Activated CD4-positive, alpha-beta T cell treated with anti-CD3 and anti-CD28 coated beads for 48 hours (primary cell): Measurements from ENCODE around the gene SLC20A1.

Source experiments
- DNase-seq: peaks from one replicate; pipeline ENCODE4 v3.0.0-alpha.2; 2020

SLC20A1 gene

GRCh38 chr2:112627060-112628040, 18.4 kb upstream of the SLC20A1 start:
- no peak for DNase-seq

GRCh38 chr2:112629224-112629623, 16.5 kb upstream of the SLC20A1 start:
- DNase-seq: no peak

DNA sequence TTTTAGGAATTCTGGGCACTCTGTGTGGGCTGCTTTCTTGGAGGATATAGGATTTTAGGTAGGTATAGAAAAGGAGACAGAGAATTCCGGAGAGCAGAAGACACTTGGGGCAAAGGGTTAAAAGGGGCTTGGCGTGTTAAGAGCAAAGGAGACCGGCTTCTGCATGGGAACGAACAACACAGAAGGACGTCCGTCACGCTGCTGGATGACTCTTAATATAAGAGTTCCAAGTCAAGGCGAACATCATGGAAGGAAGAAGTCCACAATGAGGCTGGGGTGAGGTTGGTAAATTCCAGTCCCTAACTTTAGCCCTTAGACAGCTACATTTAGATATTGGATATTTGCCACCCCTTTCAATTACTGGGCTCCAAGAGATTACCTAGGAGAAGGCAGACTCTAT, 15.9 kb upstream of the SLC20A1 start:
- no peak for DNase-seq

DNA sequence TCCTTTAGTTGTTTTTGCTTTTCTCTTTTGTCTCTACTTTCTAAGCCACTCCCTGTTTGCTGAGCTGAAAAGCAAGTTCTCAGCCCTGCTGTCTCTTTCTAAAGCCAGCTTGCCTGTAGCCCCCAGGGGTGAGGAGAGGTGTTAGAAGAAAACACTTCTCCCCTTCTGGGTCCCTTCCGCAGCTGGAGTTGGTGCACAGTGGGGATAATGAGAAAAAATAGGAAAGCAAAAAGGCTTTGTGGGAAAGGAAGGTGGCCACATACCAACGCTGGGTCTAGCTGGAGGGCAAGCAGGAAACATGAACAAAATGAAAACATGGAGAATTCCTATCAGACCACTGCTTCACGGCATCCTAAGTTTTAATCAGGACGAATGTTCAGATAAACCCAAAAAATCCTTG, 15.5 kb upstream of the SLC20A1 start:
- no peak for DNase-seq

DNA sequence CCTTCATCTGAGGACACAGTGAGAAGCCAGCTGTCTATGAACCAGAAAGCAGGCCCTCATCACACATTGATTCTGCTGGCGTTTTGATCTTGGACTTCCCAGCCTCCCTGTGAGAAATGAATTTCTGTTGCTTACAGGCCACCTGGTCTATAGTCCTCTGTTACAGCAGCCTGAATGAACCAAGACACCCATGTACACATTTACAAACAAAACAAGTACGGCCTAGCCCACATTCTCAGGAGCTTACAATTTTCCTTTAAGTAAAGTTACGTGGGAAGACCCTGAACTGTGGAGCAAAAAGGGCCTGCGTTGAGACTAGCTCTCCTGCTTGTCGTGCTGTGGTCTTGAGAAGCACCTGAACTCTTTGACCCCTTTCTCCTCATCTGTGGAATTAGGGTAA, 12.0 kb upstream of the SLC20A1 start:
- DNase-seq: no peak

DNA sequence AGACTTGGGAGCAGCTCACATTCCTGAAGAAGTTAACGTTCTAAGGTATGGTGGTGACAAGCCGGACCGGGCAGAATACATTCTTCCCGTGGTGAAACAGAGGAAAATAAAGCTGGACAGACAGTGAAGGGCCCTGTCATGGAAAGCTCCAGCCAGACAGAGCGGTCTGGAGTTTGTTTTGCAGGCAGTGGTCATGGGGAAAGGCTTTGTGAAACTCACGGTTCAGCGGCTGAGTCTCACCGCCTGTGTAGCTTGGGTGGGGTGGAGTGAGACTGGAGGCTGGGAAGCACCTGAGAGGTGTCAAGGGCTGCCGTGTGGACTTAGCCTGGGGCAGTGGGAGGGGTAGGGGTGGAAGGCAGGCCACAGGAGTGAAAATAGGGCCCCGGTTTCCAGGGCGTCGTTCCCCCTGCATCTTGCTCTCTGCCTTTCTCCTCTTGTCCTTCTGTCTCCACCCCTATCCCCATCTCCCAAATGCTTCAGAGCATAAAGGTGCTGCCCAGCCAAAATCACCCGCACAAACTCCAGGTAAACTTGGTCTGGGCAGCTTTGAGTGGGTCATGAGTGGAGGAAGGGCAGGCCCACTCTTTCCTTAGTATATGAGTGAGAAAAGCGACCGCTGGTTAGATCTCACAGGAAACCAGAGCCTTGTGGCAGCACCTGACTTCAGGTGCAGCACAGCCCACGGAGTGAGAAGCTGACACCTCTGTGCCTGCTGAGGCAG, 11.4 kb upstream of the SLC20A1 start:
- DNase-seq: no peak

- DNase-seq: no peak
Measured at GRCh38 chr2:112634874-112635157, 10.9 kb upstream of the SLC20A1 start.

DNA sequence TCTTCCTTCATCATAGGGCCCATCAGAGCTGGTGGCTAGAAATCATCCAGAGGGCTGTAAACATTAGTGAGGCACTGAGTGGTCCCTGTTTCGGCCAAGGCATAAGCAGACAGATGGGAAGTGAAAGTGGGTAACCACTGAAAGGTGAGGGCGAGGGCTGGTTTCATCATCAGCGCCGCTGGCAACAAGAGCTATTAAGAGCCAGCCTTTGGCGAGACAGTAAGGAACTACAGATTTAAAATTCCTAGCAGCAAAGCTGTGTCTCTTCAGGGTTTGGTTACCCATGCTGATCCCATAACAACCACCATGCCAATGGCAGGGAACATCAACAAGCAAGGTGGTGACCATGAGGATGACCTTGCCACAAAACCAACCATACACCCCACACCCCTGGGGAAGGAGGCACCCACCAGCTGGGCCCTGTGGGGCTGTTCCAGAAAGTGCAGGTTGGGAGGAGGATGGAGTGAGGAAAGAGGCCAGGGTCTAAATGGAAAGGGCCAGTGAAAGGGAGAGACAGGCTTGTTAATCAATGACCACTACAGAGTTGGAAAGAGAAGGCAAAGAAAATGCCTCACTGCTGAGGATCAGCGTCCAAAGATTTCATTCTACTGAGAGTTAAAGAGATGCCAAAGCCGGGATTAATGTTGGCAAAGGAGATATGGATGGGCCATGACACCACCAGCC, 9.0 kb upstream of the SLC20A1 start:
- DNase-seq: peak; percentile 54

DNA sequence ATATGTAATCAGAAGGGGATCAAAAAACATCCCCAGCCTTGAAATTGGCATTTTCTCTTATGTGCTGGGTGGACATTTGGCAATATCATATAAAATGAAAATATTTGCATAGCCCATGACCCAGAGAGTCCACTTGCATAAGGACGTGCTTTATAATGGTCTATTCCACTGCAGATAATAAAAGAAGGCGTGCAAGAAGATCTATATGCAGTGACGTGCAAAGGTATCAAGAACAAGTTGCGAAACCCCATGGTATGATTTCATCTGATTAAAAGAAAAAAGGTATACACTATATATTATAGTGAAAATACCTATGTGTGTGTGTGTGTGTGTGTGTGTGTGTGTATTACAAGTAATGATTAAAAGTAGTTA, 8.5 kb upstream of the SLC20A1 start:
- no peak for DNase-seq

DNA sequence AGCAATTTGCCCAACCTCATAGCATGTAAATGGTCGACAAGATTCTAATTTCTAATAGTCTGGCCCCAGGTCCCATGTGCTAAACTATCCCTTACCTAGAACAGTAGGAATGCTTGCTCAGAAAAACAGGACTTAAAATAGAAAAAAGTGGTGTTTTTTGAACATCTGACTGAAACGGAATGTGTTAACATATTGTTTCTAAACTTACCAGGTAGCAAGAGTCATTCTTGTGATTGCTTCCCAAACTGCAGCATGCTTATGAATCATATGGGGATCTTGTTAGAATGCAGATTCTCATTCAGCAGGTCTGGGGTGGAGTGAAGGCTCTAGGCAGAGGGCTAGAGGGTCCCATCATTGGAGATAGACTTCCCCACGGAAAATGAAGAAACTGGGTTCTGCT, 5.8 kb upstream of the SLC20A1 start:
- no peak for DNase-seq

DNA sequence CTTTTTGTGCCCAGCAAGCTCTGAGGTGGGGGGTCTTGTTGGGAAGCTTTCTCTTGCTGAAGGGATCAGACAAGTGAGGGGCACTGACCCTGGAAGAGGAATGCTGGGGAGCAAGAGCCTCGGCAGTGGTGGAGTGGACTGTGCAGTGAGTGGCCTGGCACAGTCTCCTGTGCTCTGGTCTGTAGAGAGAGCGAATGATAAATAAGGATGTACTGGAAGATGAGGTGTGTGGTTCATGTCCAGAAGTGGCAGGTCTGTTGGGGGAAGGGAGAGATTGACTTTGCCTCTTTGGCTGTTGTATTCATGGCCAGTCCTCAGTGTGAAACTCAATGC, 5.3 kb upstream of the SLC20A1 start:
- DNase-seq: no peak

- no peak for DNase-seq
Measured at GRCh38 chr2:112640800-112641675, 4.7 kb upstream of the SLC20A1 start.

DNA sequence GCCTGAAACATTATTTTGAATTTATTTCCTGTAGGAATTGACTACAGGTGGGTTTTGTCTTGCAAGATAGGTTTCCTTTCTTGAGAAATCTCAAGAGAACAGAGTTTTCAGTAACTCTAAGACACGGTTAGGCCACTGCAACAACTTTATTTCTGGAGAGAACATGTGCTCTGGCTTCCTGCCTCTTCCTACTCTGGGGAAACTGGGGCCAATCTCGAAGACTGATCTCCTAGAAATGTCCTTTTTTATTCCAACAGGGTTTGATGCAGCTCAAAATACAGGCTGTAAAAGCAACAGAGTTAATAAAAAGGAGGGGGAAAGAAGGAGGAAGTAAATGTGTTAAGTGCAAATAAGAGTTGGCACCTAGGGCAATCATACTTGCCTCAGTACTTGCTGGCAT, 4.0 kb upstream of the SLC20A1 start:
- DNase-seq: no peak

DNA sequence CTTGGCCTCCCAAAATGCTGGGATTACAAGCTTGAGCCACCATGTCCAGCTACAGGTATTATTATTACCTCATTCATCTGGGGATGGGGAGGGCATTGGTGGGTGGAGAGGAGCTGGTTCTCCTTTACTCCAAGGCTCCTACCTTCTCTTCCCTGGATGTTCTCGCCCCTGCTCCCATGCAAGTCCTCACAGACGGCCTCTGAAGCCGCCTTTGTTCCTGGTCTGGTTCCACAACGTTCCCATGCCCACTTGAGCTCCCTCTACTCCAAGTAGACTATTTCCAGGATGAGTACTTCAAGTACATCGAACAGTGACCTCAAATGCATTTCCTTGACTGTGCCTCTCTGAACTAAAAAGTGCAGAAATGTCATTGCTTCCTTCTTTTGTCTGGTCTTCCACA, 3.2 kb upstream of the SLC20A1 start:
- no peak for DNase-seq

DNA sequence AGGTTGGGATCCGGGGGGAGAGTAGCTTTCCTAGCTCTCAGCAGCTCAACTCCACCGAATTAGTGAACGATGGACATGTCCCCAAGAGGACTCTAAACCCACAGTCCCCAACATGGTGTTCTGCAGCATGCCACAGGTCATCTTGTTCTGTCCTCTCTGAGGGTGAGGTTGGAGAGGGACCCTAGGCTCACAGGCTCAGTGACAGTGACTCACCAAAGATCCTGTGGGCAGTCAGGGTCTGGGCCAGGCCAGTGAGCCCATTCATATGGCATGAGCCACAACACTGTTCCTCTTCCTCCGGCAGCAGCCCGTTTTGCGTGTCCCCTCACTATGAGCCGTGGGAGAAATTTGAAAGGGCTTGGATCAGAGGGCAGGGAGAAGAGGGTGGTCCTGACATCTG, 2.8 kb upstream of the SLC20A1 start:
- no peak for DNase-seq

GRCh38 chr2:112643488-112643887, 2.3 kb upstream of the SLC20A1 start:
- no peak for DNase-seq

GRCh38 chr2:112644155-112644932, 1.4 kb upstream of the SLC20A1 start:
- DNase-seq: no peak

DNA sequence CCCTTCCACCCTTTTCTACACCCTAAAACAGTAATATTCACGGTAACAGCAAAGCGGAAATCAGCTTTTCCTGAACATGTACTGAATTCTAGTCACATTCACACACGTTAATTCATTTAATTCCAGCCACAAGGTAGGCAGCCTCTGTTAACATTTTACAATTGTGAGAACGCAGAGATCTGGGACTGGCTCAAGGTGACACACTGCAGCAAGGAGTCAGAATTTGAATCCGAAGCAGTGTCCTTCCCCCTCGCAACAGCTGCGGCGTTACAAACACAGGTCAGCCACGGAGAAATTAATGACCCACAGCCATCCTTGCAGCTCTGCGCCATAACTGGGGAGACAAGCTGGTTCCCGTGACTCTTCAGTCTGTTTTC, 818 bp upstream of the SLC20A1 start:
- no peak for DNase-seq

DNA sequence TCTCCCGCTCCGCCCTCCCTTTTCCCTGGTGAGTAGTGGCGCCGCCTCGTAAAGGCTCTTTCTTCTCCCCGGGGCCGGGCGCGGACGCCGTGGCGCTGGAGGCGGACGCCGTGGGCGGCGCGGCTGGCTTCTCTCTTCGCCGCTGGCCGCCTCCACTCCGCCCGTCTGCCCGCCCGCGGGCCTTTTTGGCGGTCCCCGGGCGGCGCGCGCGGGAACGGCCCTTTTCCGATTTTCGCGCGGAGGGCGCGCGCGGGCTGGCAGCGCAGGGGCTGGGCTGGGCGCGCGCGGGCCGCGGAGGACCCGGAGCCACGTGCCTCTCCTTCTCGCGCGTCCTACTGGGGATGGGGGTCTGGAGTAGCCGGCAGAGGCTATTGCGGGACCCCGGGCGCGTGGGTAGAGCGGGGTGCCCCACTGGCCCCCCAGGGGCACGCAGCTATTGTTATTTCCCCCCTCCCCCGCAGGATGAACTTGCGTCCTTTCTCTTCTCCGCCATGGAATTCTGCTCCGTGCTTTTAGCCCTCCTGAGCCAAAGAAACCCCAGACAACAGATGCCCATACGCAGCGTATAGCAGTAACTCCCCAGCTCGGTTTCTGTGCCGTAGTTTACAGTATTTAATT, 472 bp downstream of the SLC20A1 start:
- DNase-seq: peak; percentile 67

GRCh38 chr2:112646791-112647689, 1.3 kb downstream of the SLC20A1 start:
- DNase-seq: no peak

DNA sequence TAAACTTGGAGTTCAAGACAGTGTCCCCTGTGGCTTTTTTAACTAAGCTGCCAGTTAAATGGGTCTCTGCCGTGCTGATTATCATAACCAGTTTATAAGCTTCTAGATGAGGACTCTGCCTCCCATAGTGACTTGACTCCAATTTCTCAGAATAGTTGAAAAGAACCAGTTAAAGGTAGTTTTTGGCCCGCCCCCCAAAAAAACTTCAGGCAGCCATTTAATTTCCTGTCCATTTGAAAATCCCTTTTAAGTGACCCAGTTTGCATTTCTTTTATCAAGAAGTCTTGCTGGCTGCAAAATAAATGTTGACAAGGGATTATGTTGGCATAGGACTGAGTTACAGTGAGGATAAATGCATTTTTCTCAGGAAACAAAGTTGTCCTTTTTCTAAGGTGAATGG, 2.3 kb downstream of the SLC20A1 start:
- no peak for DNase-seq
